ENCODE data around the gene PRR36. TPM values are rescaled to one million over a fixed set of nuclear protein-coding genes. Genes with fewer than 3 reads are reported as not detected.

Gene PRR36
- total and polyA plus RNA-seq, 8 donors, result 0.18 to 0.61 (median 0.47) TPM; not detected in 4

- H3K4me3 ChIP-seq, result peak overlapping the region; percentile 35 to 53 (median 38)
- peaks cover 42 to 63% (median 61%) of the 10 kb centered on the region in 4 donors for H3K4me1 ChIP-seq
- 18 to 27% (median 24%) methylated on average over 31 to 53 of the region's 53 CpGs for WGBS, 5 donors
- intact Hi-C loops (cut with DNase I; ENCODE audit: low total_unique reads), result no loop called here
- no peaks in the 10 kb centered on the region for H3K9me3 ChIP-seq
- H3K27me3 ChIP-seq, result peaks cover 8 to 65% (median 33%) of the 10 kb centered on the region in 3 donors
- H3K36me3 ChIP-seq, result no peaks in the 10 kb centered on the region
- H3K27ac ChIP-seq, result peak overlapping the region in 2 of 5 donors; percentile 8 to 34
- TF ChIP-seq POLR2A (IDR thresholded peaks at IDR 0.05) (no peak), POLR2AphosphoS5 (IDR thresholded peaks at IDR 0.05) (no peak), CTCF (IDR thresholded peaks at IDR 0.05) (no peak), EP300 (IDR thresholded peaks at IDR 0.05) (no peak)
- peak in 1 of 2 donors; percentile 45 for DNase-seq
Measured at GRCh38 chr19:7873304-7874075, 700 bp downstream of the PRR36 start.

DNA sequence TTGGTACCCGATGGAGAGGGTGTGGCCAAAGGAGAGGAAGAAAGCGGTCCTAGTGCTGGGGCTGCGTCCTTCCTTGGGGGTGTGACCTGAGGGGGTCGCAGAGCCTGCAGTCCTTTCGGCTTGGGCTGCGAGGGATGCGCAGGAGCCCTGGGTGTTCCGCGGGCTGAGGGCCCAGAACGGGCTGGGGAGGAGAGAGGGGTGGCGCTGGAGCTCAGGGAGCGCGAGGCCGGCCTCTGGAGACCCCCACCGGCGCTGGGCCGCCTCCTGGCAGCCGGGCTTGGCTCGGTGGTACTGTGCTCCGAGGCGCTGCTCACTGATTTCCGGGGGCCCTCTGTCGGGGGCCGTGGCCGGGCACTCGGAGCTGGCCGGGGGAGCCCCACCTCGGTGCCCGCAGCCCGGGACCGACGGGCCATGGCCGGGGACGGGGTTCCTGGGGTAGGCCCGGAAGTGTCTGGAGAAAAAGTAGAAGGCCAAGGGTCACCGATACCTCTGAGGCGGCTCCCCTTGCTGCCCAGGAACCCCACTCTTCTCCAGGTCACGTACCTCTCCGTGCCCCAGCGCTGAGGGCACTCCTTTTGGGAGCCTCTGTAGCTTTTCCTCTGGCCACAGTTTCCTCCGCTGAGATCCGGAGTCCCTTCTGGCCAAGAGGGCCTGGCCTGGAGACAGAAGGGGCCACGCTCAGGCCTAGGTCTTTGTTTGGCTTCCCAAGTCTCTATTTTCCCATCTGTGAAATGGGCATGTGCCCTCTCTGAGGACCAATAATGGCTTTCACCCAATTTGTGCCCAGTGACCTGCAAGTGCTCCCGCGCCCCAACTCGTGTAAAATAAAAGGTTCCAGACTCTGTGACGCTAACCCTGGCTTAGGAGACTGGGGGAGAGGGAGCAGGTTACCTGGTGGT, 1.6 kb downstream of the PRR36 start:
- 51 to 69% (median 61%) methylated on average over 27 to 47 of the region's 47 CpGs for WGBS, 5 donors
- Histone ChIP-seq H3K27ac (peak overlapping the region in 2 of 5 donors; percentile 27 to 54), H3K36me3 (no peaks in the 10 kb centered on the region), H3K27me3 (peaks cover 8 to 75% (median 39%) of the 10 kb centered on the region in 3 donors), H3K9me3 (no peaks in the 10 kb centered on the region), H3K4me1 (peaks cover 46 to 71% (median 65%) of the 10 kb centered on the region in 4 donors), H3K4me3 (peak overlapping the region in 3 of 4 donors; percentile 18 to 35 (median 28))
- DNase-seq, result no peak
- intact Hi-C loops (cut with DNase I; ENCODE audit: low total_unique reads), result no loop called here
- TF ChIP-seq POLR2AphosphoS5 (IDR thresholded peaks at IDR 0.05), result no peak
- no peak for TF ChIP-seq EP300 (IDR thresholded peaks at IDR 0.05)
- no peak for TF ChIP-seq CTCF (IDR thresholded peaks at IDR 0.05)
- no peak for TF ChIP-seq POLR2A (IDR thresholded peaks at IDR 0.05)

GRCh38 chr19:7871437-7872305, 2.5 kb downstream of the PRR36 start:
- Histone ChIP-seq H3K4me3 (peak overlapping the region; percentile 17 to 35 (median 23)), H3K27ac (peak overlapping the region; percentile 27 to 75 (median 57)), H3K36me3 (no peaks in the 10 kb centered on the region), H3K27me3 (peaks cover 8 to 83% (median 47%) of the 10 kb centered on the region in 3 donors), H3K9me3 (no peaks in the 10 kb centered on the region), H3K4me1 (peaks cover 46 to 71% (median 65%) of the 10 kb centered on the region in 4 donors)
- TF ChIP-seq POLR2AphosphoS5 (IDR thresholded peaks at IDR 0.05), result no peak
- no peak for TF ChIP-seq CTCF (IDR thresholded peaks at IDR 0.05)
- no peak for TF ChIP-seq EP300 (IDR thresholded peaks at IDR 0.05)
- TF ChIP-seq POLR2A (IDR thresholded peaks at IDR 0.05), result no peak
- DNase-seq, result peak; percentile 96 to 97
- intact Hi-C loops (cut with DNase I; ENCODE audit: low total_unique reads), result no loop called here
- 4 to 6% (median 5%) methylated on average over 32 to 33 of the region's 33 CpGs for WGBS, 5 donors

All from stomach (tissue), 9 donors.